Brain microvascular endothelial cell (primary cell): ENCODE measurements around the gene ZCCHC12.

Experiments
- DNase-seq: peaks from one replicate; pipeline ENCODE4 v3.0.0-alpha.2; 2020
- H3K27ac ChIP-seq: fragments of 250-450 bp; sonication (Bioruptor Pico); 2 replicates; pipeline ENCODE4 v1.5.1; 2020; ENCODE audit warnings: mild to moderate bottlenecking, moderate library complexity
- H3K27me3 ChIP-seq: fragments of 250-450 bp; sonication (Bioruptor Pico); replicated peaks from 2 replicates; pipeline ENCODE4 v1.5.1; 2020; ENCODE audit warnings: mild to moderate bottlenecking
- H3K36me3 ChIP-seq: fragments of 250-450 bp; sonication (Bioruptor Pico); replicated peaks from 2 replicates; pipeline ENCODE4 v1.5.1; 2020; ENCODE audit warnings: mild to moderate bottlenecking
- H3K4me3 ChIP-seq: 2 replicates; pipeline ENCODE4 v1.5.1; 2011; ENCODE audit warnings: low read depth, mild to moderate bottlenecking, control low read depth, low read length, moderate library complexity
- CTCF ChIP-seq: IDR thresholded peaks from 2 replicates; pipeline ENCODE4 v1.5.1; 2011; ENCODE audit warnings: low read depth, mild to moderate bottlenecking, moderate library complexity, low read length, control low read depth, inconsistent platforms; ENCODE audit errors: missing control alignments
- in situ Hi-C: cut with HindIII; loops from 2 replicates; pipeline ENCODE4 v1.10.0; 2017; ENCODE audit warnings: low sequenced_read_pairs, low pct_ligation_motif_present

The ZCCHC12 gene

GRCh38 chrX:118862979-118863378 is 39.4 kb downstream of the ZCCHC12 start:
- H3K36me3 ChIP-seq: no peaks in the 10 kb centered on the region
- no peak for DNase-seq

GRCh38 chrX:118864063-118864635 is 40.5 kb downstream of the ZCCHC12 start:
- no peak for TF ChIP-seq CTCF

More at GRCh38 chrX:118862979-118863378, 39.4 kb downstream of the ZCCHC12 start:
- Histone ChIP-seq H3K27ac (no peak overlapping the region), H3K27me3 (no peaks in the 10 kb centered on the region), H3K4me3 (no peak overlapping the region)
- in situ Hi-C loops: no loop called here
- TF ChIP-seq CTCF: no peak

GRCh38 chrX:118865231-118865630 is 41.6 kb downstream of the ZCCHC12 start:
- Histone ChIP-seq H3K27ac (no peak overlapping the region), H3K27me3 (no peaks in the 10 kb centered on the region), H3K4me3 (no peak overlapping the region), H3K36me3 (no peaks in the 10 kb centered on the region)
- in situ Hi-C loops: no loop called here
- TF ChIP-seq CTCF: no peak
- DNase-seq: no peak

More at GRCh38 chrX:118864063-118864635, 40.5 kb downstream of the ZCCHC12 start:
- no peaks in the 10 kb centered on the region for H3K27me3 ChIP-seq
- H3K36me3 ChIP-seq: no peaks in the 10 kb centered on the region
- in situ Hi-C loops: no loop called here
- no peak overlapping the region for H3K27ac ChIP-seq
- no peak overlapping the region for H3K4me3 ChIP-seq
- DNase-seq: no peak

GRCh38 chrX:118867251-118867650 is 43.6 kb downstream of the ZCCHC12 start:
- in situ Hi-C loops: no loop called here
- DNase-seq: no peak
- Histone ChIP-seq H3K27me3 (no peaks in the 10 kb centered on the region), H3K27ac (no peak overlapping the region), H3K36me3 (no peaks in the 10 kb centered on the region), H3K4me3 (no peak overlapping the region)
- no peak for TF ChIP-seq CTCF

- in situ Hi-C loops: no loop called here
- no peak for TF ChIP-seq CTCF
- no peak overlapping the region for H3K4me3 ChIP-seq
- H3K36me3 ChIP-seq: no peaks in the 10 kb centered on the region
- H3K27me3 ChIP-seq: no peaks in the 10 kb centered on the region
- no peak for DNase-seq
- H3K27ac ChIP-seq: no peak overlapping the region
Observed at GRCh38 chrX:118872102-118872566, 48.5 kb downstream of the ZCCHC12 start.
